Keratinocyte (primary cell): ENCODE measurements around the gene SMIM7. TPM values are rescaled to one million over a fixed set of nuclear protein-coding genes. Genes with fewer than 3 reads are reported as not detected.

Source experiments
- DNase-seq: peaks from one replicate; pipeline ENCODE4 v3.0.0-alpha.2; 2011; ENCODE audit warnings: low read depth, missing footprints, low spot score
- FAIRE-seq: peaks from 2 replicates; lab custom pipeline; 2011; peaks lifted over from hg19 to GRCh38; lab: Jason Lieb, UNC
- H2AFZ ChIP-seq: 2 replicates; pipeline ENCODE4 v1.6.0; 2012; ENCODE audit warnings: low read length, control low read depth, inconsistent platforms; ENCODE audit not compliant: control insufficient read depth
- H3K27ac ChIP-seq: 2 replicates; pipeline ENCODE4 v1.5.1; 2011; ENCODE audit warnings: low read length; ENCODE audit not compliant: control insufficient read depth, insufficient read depth
- H3K27me3 ChIP-seq: 3 replicates; pipeline ENCODE4 v1.6.0; 2011; ENCODE audit warnings: low read length; ENCODE audit not compliant: control insufficient read depth, insufficient read depth; ENCODE audit errors: extremely low read depth
- H3K36me3 ChIP-seq, 2 experiments: 2 replicates in 1 of 2; 3 replicates in 1 of 2; pipeline ENCODE4 v1.5.1; 2011; ENCODE audit warnings: low read length in 2 of 2, mild to moderate bottlenecking in 1 of 2; ENCODE audit not compliant: control insufficient read depth in 2 of 2, insufficient read depth in 2 of 2; ENCODE audit errors: extremely low read depth in 1 of 2
- H3K4me1 ChIP-seq: 3 replicates; pipeline ENCODE4 v1.5.1; 2011; ENCODE audit warnings: low read length; ENCODE audit not compliant: control insufficient read depth, insufficient read depth; ENCODE audit errors: extremely low read depth
- H3K4me2 ChIP-seq: 3 replicates; pipeline ENCODE4 v1.6.0; 2011; ENCODE audit warnings: low read depth, low read length; ENCODE audit not compliant: control insufficient read depth, insufficient read depth; ENCODE audit errors: extremely low read depth
- H3K4me3 ChIP-seq, 3 experiments: fragments of 200-600 bp in 1 of 3; sonication (generic) in 1 of 3; 2 replicates in 2 of 3; 3 replicates in 1 of 3; pipeline ENCODE4 v1.5.1; 2011 to 2016; ENCODE audit warnings: low read length in 3 of 3, mild to moderate bottlenecking in 3 of 3, control low read depth in 2 of 3, inconsistent platforms in 1 of 3, low read depth in 1 of 3, mixed read lengths in 1 of 3, mixed run types in 1 of 3, moderate library complexity in 1 of 3; ENCODE audit not compliant: control insufficient read depth in 2 of 3, insufficient read depth in 2 of 3; ENCODE audit errors: extremely low read depth in 1 of 3
- H3K79me2 ChIP-seq: 2 replicates; pipeline ENCODE4 v1.6.0; 2012; ENCODE audit warnings: low read length; ENCODE audit not compliant: control insufficient read depth, insufficient read depth
- H3K9ac ChIP-seq: 3 replicates; pipeline ENCODE4 v1.6.0; 2011; ENCODE audit warnings: low read length; ENCODE audit not compliant: control insufficient read depth, insufficient read depth; ENCODE audit errors: extremely low read depth
- H3K9me1 ChIP-seq: 3 replicates; pipeline ENCODE4 v1.6.0; 2011; ENCODE audit warnings: low read length; ENCODE audit not compliant: control insufficient read depth, insufficient read depth; ENCODE audit errors: extremely low read depth
- H3K9me3 ChIP-seq: 2 replicates; pipeline ENCODE4 v1.5.1; 2012; ENCODE audit warnings: low read depth, low read length; ENCODE audit not compliant: control insufficient read depth
- H4K20me1 ChIP-seq: 3 replicates; pipeline ENCODE4 v1.6.0; 2011; ENCODE audit warnings: low read length; ENCODE audit not compliant: control insufficient read depth, insufficient read depth; ENCODE audit errors: extremely low read depth
- CTCF ChIP-seq, 3 experiments: IDR thresholded peaks in 1 of 3; conservative IDR thresholded peaks in 1 of 3; optimal IDR thresholded peaks in 1 of 3; 2 replicates in 2 of 3; 3 replicates in 1 of 3; pipeline versions ENCODE3 to v1.5.1; 2011; ENCODE audit warnings: low read length in 3 of 3, mild to moderate bottlenecking in 3 of 3, moderate library complexity in 2 of 3, control low read depth in 1 of 3, inconsistent platforms in 1 of 3; ENCODE audit not compliant: insufficient read depth in 2 of 3; ENCODE audit errors: extremely low read depth in 1 of 3
- EZH2 ChIP-seq: IDR thresholded peaks from one replicate; pipeline ENCODE4 v1.6.1; 2012; ENCODE audit warnings: inconsistent platforms, mild to moderate bottlenecking, low read length, moderate library complexity
- dilution Hi-C: fragments of 300-500 bp; cut with MboI; formaldehyde crosslinking; loops from one replicate; pipeline ENCODE4 v1.7.0; 2020; ENCODE audit warnings: low sequenced_read_pairs; ENCODE audit not compliant: extremely low pct_ligation_motif_present
- polyA plus RNA-seq, 5 experiments: library from polyadenylated mRNA; depleted of rRNA in 3 of 5; stranded (reverse) in 3 of 5; stranded (forward) in 1 of 5; unstranded in 1 of 5; fragments of >200 nt; gene quantifications; 1 replicate in 1 of 5; 2 replicates in 3 of 5; 3 replicates in 1 of 5; pipeline versions ENCODE4 v1.2.1 to v1.2.3, GENCODE V29; 2011 to 2012; ENCODE audit warnings: missing spikeins in 2 of 5, low read depth in 1 of 5, low replicate concordance in 1 of 5

Gene SMIM7
- polyA plus RNA-seq, 1 donor (not counting 4 experiments of a cell fraction or from before 2014, with no cell fraction given) = 79.1 TPM

- H3K4me1 ChIP-seq = no peaks in the 10 kb centered on the region
These were observed 54.4 kb downstream of the SMIM7 start for GRCh38 chr19:16605553-16605994.

GRCh38 chr19:16605115-16605514 lies 54.8 kb downstream of the SMIM7 start:
- Histone ChIP-seq H4K20me1 (peaks cover 21% of the 10 kb centered on the region), H2AFZ (no peak overlapping the region), H3K27ac (no peak overlapping the region), H3K9me1 (peaks cover 10% of the 10 kb centered on the region), H3K9me3 (no peaks in the 10 kb centered on the region), H3K4me2 (no peak overlapping the region), H3K4me1 (no peaks in the 10 kb centered on the region), H3K36me3 (peaks cover 8% of the 10 kb centered on the region in 2 experiments), H3K79me2 (peaks cover 92% of the 10 kb centered on the region), H3K9ac (no peak overlapping the region), H3K27me3 (no peaks in the 10 kb centered on the region), H3K4me3 (no peak overlapping the region)
- TF ChIP-seq EZH2 = no peak
- no peak for TF ChIP-seq CTCF (optimal IDR thresholded peaks at IDR 0.05 in 1 of 3, IDR thresholded peaks at IDR 0.05 in 1 of 3, conservative IDR thresholded peaks at IDR 0.05 in 1 of 3; ENCODE audit: extremely low read depth in 1 of 3, insufficient read depth in 2 of 3, low read length in 3 of 3)
- no peak for FAIRE-seq
- dilution Hi-C loops = no loop called here
- DNase-seq = no peak

More at GRCh38 chr19:16605553-16605994, 54.4 kb downstream of the SMIM7 start:
- TF ChIP-seq EZH2 = no peak
- no peak for TF ChIP-seq CTCF (optimal IDR thresholded peaks at IDR 0.05 in 1 of 3, IDR thresholded peaks at IDR 0.05 in 1 of 3, conservative IDR thresholded peaks at IDR 0.05 in 1 of 3; ENCODE audit: extremely low read depth in 1 of 3, insufficient read depth in 2 of 3, low read length in 3 of 3)
- Histone ChIP-seq H3K9ac (no peak overlapping the region), H3K4me3 (no peak overlapping the region), H3K27me3 (no peaks in the 10 kb centered on the region), H3K9me3 (no peaks in the 10 kb centered on the region), H3K4me2 (no peak overlapping the region), H3K27ac (no peak overlapping the region), H3K36me3 (peaks cover 8% of the 10 kb centered on the region in 2 experiments), H3K79me2 (peaks cover 91% of the 10 kb centered on the region), H2AFZ (no peak overlapping the region), H3K9me1 (peaks cover 10% of the 10 kb centered on the region), H4K20me1 (peaks cover 21% of the 10 kb centered on the region)
- dilution Hi-C loops = no loop called here
- FAIRE-seq (no peak), DNase-seq (no peak)
